ENCODE measurements around the gene GPR31. TPM values are rescaled to one million over a fixed set of nuclear protein-coding genes. Genes with fewer than 3 reads are reported as not detected.

Gene GPR31
- total RNA-seq, 1 donor: not detected

DNA sequence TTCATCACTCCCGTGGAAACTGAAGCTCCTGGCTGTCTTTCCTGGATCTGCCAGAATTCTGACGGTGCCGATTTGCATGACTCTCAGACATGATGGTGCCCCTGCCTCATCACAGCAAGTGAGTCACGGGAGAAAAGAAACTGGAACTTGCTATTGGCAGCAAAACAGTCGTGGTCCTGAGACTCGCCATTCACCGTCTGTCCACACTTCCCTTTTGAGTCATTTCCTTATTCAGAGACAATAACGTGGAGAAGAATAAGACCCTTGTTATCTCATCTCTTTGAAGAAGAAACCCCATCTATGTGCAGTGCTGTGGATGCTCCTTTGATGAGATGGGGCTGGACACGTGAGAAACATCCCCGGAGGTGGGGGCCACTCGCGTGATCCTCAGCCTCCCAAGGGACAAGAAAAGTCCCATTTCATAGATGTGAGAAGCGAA lies 4.2 kb downstream of the GPR31 start:
- Histone ChIP-seq H3K27me3 (ENCODE audit: insufficient read depth, low read length) (no peaks in the 10 kb centered on the region), H3K4me3 (ENCODE audit: low read length) (no peak overlapping the region), H3K4me1 (ENCODE audit: insufficient read depth, low read length) (peaks cover 18% of the 10 kb centered on the region), H3K9me3 (ENCODE audit: low read depth, low read length) (no peaks in the 10 kb centered on the region)

GRCh38 chr6:167152862-167153261 lies 4.9 kb downstream of the GPR31 start:
- Histone ChIP-seq H3K4me3 (ENCODE audit: low read length) (no peak overlapping the region), H3K4me1 (ENCODE audit: insufficient read depth, low read length) (peaks cover 15% of the 10 kb centered on the region), H3K9me3 (ENCODE audit: low read depth, low read length) (no peaks in the 10 kb centered on the region), H3K27me3 (ENCODE audit: insufficient read depth, low read length) (no peaks in the 10 kb centered on the region)

DNA sequence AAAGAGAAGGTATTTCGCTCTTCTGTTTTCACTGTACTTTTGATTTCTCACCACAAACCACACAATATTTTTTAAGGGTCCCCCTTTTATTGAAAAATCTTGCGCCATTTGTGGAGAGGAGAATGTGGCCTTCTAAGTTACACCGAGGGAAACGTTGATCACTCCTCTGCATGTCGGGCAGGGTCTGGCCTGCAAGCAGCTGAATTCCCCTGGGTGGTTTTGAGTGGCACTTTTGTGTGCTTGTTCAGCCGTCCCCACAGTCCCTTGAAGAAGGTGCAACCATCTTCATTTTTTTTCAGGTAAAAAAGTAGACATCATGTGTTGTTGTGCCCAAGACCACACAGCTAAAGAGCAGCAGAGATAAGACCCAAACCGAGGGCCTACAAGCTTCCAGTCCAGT lies 6.1 kb downstream of the GPR31 start:
- no peak overlapping the region for H3K4me3 ChIP-seq (ENCODE audit: low read length)

DNA sequence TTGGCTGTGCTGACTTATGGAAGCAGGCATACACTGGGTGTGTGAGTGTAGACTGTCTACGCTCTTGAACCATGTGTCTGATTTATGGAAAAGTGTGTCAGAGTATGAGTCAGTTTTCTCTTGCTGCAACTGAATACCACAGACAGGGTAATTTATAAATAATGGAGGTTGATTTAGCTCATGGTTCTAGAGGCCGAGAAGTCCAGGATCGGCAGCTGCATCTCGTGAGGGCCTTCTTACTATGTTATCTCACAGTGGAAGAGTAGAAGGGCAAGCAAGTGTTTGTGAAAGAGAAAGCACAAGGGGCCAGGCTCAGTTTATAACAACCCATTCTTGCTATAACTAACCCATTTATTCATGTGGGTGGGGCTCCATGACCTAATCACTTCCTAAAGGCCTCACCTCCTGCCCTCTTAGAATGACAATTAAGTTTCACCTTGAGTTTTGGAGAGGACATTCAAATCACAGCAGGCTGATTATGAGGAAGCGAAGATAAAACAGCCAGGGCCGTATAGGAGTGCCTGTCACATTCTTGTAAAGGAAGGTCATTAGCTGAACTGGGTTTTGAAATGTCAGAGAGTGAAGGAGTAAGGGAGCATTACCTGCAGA lies 6.7 kb downstream of the GPR31 start:
- H3K4me3 ChIP-seq (ENCODE audit: low read length): no peak overlapping the region
- peaks cover 10% of the 10 kb centered on the region for H3K4me1 ChIP-seq (ENCODE audit: insufficient read depth, low read length)
- H3K27me3 ChIP-seq (ENCODE audit: insufficient read depth, low read length): no peaks in the 10 kb centered on the region
- no peaks in the 10 kb centered on the region for H3K9me3 ChIP-seq (ENCODE audit: low read depth, low read length)

More for the DNA sequence above, 6.1 kb downstream of the GPR31 start:
- H3K9me3 ChIP-seq (ENCODE audit: low read depth, low read length): no peaks in the 10 kb centered on the region
- no peaks in the 10 kb centered on the region for H3K27me3 ChIP-seq (ENCODE audit: insufficient read depth, low read length)
- H3K4me1 ChIP-seq (ENCODE audit: insufficient read depth, low read length): peaks cover 10% of the 10 kb centered on the region

GRCh38 chr6:167148997-167149396 lies 8.8 kb downstream of the GPR31 start:
- Histone ChIP-seq H3K9me3 (ENCODE audit: low read depth, low read length) (no peaks in the 10 kb centered on the region), H3K4me3 (ENCODE audit: low read length) (no peak overlapping the region)

GRCh38 chr6:167148021-167148420 lies 9.8 kb downstream of the GPR31 start:
- Histone ChIP-seq H3K4me1 (ENCODE audit: insufficient read depth, low read length) (peaks cover 3% of the 10 kb centered on the region), H3K9me3 (ENCODE audit: low read depth, low read length) (no peaks in the 10 kb centered on the region), H3K27me3 (ENCODE audit: insufficient read depth, low read length) (no peaks in the 10 kb centered on the region), H3K4me3 (ENCODE audit: low read length) (no peak overlapping the region)

More at GRCh38 chr6:167148997-167149396, 8.8 kb downstream of the GPR31 start:
- no peaks in the 10 kb centered on the region for H3K27me3 ChIP-seq (ENCODE audit: insufficient read depth, low read length)
- peaks cover 10% of the 10 kb centered on the region for H3K4me1 ChIP-seq (ENCODE audit: insufficient read depth, low read length)

GRCh38 chr6:167146977-167147376 lies 10.8 kb downstream of the GPR31 start:
- Histone ChIP-seq H3K4me1 (ENCODE audit: insufficient read depth, low read length) (peaks cover 4% of the 10 kb centered on the region), H3K27me3 (ENCODE audit: insufficient read depth, low read length) (no peaks in the 10 kb centered on the region), H3K9me3 (ENCODE audit: low read depth, low read length) (no peaks in the 10 kb centered on the region), H3K4me3 (ENCODE audit: low read length) (no peak overlapping the region)

GRCh38 chr6:167146135-167146534 lies 11.6 kb downstream of the GPR31 start:
- Histone ChIP-seq H3K4me1 (ENCODE audit: insufficient read depth, low read length) (peaks cover 10% of the 10 kb centered on the region), H3K27me3 (ENCODE audit: insufficient read depth, low read length) (no peaks in the 10 kb centered on the region), H3K4me3 (ENCODE audit: low read length) (no peak overlapping the region), H3K9me3 (ENCODE audit: low read depth, low read length) (no peaks in the 10 kb centered on the region)

- Histone ChIP-seq H3K4me3 (ENCODE audit: low read length) (no peak overlapping the region), H3K4me1 (ENCODE audit: insufficient read depth, low read length) (peaks cover 16% of the 10 kb centered on the region), H3K9me3 (ENCODE audit: low read depth, low read length) (no peaks in the 10 kb centered on the region), H3K27me3 (ENCODE audit: insufficient read depth, low read length) (no peaks in the 10 kb centered on the region)
These were observed 12.3 kb downstream of the GPR31 start for GRCh38 chr6:167145461-167145860.

GRCh38 chr6:167143041-167143440 lies 14.7 kb downstream of the GPR31 start:
- Histone ChIP-seq H3K4me3 (ENCODE audit: low read length) (no peak overlapping the region), H3K27me3 (ENCODE audit: insufficient read depth, low read length) (no peaks in the 10 kb centered on the region), H3K4me1 (ENCODE audit: insufficient read depth, low read length) (peaks cover 19% of the 10 kb centered on the region), H3K9me3 (ENCODE audit: low read depth, low read length) (no peaks in the 10 kb centered on the region)

GRCh38 chr6:167142433-167142761 lies 15.4 kb downstream of the GPR31 start:
- Histone ChIP-seq H3K4me3 (ENCODE audit: low read length) (no peak overlapping the region), H3K4me1 (ENCODE audit: insufficient read depth, low read length) (peaks cover 19% of the 10 kb centered on the region), H3K9me3 (ENCODE audit: low read depth, low read length) (no peaks in the 10 kb centered on the region), H3K27me3 (ENCODE audit: insufficient read depth, low read length) (no peaks in the 10 kb centered on the region)

DNA sequence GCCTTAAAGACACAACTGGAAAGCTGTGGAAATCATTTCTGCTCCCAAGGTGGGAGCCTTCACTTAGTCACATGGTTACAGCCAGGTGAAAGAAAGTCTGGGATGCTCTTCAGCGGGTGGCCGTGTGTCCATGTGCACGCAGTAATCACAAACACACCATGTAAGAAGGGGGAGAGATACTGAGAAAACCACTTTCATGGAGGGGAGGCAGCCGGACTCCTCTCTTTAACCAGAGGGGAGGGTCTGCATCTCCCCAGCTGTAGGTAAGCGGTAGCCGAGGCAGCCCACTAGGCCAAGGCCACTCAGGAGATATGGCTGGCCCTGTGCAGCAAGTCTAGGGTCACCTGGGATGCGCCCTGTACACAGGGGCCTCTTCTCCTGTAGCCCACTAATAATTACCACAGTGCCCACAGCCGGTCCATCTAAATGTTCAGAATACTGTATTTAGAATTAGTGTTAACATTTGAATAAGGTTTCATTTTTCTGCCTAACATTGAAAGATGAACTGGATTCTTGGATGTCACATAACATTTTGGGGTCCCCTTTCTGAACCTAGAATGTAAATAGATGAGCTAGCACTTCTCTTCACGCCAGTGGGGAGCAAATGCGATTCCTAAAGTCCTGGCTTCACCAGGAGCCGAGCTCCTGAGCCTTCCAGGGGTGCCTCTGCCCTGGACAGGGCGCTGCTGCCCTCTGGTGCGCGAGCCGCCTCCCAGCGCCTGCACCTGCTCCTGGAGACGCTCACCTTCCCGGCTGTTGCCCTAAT lies 15.9 kb downstream of the GPR31 start:
- Histone ChIP-seq H3K9me3 (ENCODE audit: low read depth, low read length) (no peaks in the 10 kb centered on the region), H3K4me3 (ENCODE audit: low read length) (no peak overlapping the region), H3K4me1 (ENCODE audit: insufficient read depth, low read length) (peaks cover 19% of the 10 kb centered on the region), H3K27me3 (ENCODE audit: insufficient read depth, low read length) (no peaks in the 10 kb centered on the region)

- Histone ChIP-seq H3K9me3 (ENCODE audit: low read depth, low read length) (no peaks in the 10 kb centered on the region), H3K4me1 (ENCODE audit: insufficient read depth, low read length) (peaks cover 19% of the 10 kb centered on the region), H3K4me3 (ENCODE audit: low read length) (no peak overlapping the region), H3K27me3 (ENCODE audit: insufficient read depth, low read length) (no peaks in the 10 kb centered on the region)
These were observed 16.9 kb downstream of the GPR31 start for GRCh38 chr6:167140589-167141474.

DNA sequence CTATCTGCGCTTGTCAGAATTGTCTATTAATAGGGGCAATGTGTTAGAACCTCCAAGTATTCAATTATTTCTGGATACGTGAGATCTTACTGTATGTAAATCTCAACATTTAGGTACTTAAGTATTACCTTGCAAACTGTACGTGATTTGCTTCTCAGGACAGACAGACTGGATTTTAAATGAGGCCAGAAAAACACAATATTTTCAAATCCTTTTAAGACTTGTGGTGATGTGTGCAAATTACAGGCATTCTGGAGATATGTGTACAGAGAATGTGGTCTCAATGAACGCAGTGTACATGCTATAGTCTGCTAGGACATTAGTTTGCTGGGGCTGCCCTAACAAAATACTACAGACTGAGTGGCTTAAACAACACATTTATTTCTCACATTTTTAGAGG lies 18.0 kb downstream of the GPR31 start:
- Histone ChIP-seq H3K4me1 (ENCODE audit: insufficient read depth, low read length) (peaks cover 19% of the 10 kb centered on the region), H3K9me3 (ENCODE audit: low read depth, low read length) (no peaks in the 10 kb centered on the region), H3K4me3 (ENCODE audit: low read length) (no peak overlapping the region), H3K27me3 (ENCODE audit: insufficient read depth, low read length) (no peaks in the 10 kb centered on the region)

- Histone ChIP-seq H3K9me3 (ENCODE audit: low read depth, low read length) (no peaks in the 10 kb centered on the region), H3K4me3 (ENCODE audit: low read length) (no peak overlapping the region), H3K27me3 (ENCODE audit: insufficient read depth, low read length) (no peaks in the 10 kb centered on the region), H3K4me1 (ENCODE audit: insufficient read depth, low read length) (peaks cover 19% of the 10 kb centered on the region)
These were observed 19.9 kb downstream of the GPR31 start for GRCh38 chr6:167137881-167138280.
